ENCODE data around the gene ADAMTS17.
"Not testable (repeated sequence)": the region's sequence is repeated elsewhere in the genome, so short reads cannot be mapped to it uniquely, and the experiment has no call there.

Gene ADAMTS17

DNA sequence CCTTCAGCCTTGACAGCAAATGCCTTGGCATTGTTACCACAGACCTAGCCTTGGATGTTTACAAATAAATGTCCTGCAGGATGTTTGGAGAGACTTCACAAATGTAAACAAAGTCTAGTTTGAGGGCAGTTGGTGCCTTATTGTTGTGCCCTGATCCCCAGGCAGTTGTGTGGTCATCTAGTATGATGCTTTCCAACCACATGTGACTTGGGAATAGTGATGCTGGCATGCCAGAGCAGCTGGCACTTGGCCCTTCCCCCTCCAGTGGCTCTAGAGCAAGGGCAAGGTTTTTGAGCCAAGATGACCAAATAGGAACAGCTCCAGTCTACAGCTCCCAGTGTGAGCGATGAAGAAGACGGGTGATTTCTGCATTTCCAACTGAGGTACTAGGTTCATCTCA lies 258.2 kb downstream of the ADAMTS17 start:
- no peak for DNase-seq (ENCODE audit: low read depth in 2 of 2)

DNA sequence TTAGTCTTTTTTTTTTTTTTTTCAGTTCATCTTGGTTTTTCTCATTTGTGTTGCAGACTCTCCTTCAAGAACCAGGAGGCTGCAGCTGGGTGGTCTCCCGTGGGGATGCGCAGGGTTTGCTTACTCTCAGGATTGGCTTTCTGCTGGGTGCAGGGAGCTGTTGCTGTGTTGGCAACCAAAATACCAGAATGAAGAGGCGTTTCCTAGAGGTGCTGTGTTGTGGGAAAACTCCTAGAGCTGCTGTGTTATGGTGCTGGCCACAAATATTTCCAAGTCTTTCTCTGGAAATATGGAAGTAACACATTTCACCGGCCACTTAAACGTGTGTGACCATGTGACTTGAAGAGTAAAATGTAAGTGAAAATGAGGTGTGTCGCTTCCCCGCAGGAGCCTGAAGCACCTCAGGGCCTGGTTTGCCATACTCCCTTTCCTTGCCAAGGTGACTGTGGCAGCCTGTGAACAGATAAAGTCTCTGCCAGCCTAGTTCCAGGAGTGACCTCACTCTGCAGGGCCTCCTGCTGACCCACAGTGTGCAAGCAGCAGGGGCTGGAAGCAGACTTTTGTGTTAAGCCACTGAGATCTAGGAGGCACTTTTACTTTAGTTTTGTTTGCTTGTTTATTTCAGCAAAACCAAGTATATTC lies 258.9 kb downstream of the ADAMTS17 start:
- no peak for DNase-seq (ENCODE audit: low read depth in 2 of 2)

DNA sequence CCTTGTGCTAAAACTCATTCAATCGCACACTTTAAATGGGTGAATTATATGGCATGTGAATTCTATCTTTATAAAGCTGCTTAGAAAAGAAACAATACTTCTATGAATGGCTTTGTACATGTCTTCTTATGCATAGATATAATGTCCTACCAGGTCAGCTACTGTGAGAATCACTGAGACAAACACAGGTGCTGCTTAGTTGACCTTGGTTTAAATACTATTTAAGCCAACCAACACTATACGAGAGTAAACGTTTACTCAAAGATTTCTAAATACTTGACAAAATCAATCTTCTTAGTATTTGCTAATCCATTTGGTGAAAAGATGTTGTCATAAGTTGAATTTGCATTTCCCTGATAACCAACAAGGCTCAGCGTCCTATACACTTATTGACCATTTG lies 260.3 kb downstream of the ADAMTS17 start:
- no peak for DNase-seq (ENCODE audit: low read depth in 2 of 2)

- no peak for DNase-seq (ENCODE audit: low read depth in 2 of 2)
Observed at GRCh38 chr15:100078511-100079220, 263.1 kb downstream of the ADAMTS17 start.

- DNase-seq (ENCODE audit: low read depth in 2 of 2) = no peak
Observed at GRCh38 chr15:100075229-100075628, 266.5 kb downstream of the ADAMTS17 start.

DNA sequence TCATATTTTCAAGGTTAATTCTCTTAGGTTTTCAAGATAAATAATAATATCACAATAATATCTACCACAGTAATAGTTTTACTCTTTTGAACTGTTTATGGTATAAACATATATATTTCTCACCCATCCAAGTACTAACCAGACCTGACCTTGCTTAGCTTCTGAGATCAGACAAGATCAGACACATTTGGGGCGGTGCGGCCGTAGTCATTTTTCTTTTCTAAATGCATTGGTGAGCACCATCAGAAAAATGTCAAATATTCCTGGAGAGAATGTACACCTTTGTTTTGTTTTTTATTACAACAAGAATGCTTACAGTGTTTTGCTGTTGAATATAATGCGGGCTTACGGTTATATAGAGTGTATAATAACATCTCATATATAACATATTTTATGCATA lies 267.8 kb downstream of the ADAMTS17 start:
- no peak for DNase-seq (ENCODE audit: low read depth in 2 of 2)

DNA sequence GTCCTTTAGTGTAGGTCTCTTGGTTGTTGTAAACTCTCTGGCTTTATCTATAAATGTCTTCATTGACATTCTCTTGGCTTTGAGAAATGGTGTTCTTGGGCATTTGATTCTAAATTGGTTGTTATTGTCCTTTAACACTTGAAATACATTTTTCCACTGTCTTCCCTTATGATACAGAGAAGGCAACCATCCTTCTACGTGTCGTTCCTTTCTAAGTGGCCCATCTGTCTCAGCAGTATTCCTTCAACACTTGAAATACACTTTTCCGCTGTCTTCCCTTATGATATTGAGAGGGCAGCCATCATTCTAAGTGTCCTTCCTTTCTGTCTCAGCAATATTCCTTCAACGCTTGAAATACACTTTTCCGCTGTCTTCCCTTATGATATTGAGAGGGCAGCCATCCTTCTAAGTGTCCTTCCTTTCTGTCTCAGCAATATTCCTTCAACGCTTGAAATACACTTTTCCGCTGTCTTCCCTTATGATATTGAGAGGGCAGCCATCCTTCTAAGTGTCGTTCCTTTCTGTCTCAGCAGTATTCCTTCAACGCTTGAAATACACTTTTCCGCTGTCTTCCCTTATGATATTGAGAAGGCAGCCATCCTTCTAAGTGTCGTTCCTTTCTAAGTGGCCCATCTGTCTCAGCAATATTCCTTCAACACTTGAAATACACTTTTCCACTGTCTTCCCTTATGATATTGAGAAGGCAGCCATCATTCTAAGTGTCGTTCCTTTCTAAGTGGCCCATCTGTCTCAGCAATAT lies 275.1 kb downstream of the ADAMTS17 start:
- not testable (repeated sequence) for DNase-seq (ENCODE audit: low read depth in 2 of 2)

DNA sequence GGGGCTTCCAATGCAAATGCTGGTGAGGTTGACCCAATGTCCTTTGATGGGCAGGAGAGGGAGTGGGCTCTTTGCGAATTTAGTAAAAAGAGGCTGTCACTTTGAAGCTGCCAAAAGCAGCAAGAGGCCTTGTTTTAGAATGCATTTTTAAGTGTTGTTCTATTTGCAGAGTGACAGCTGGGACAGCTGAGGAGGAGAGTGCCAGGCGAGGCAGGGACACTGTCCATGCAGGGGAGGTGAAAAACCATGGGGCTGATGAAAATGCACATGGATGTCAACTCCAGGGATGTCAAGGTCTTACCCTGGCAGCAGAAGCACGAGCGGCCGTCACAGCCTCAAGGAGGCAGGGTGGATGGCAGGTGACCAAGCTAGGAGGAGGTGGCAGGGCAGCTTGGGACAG lies 279.8 kb downstream of the ADAMTS17 start:
- no peak for DNase-seq (ENCODE audit: low read depth in 2 of 2)

GRCh38 chr15:100060276-100060926 lies 281.4 kb downstream of the ADAMTS17 start:
- DNase-seq (ENCODE audit: low read depth in 2 of 2) = peak; percentile 15 to 24

- DNase-seq (ENCODE audit: low read depth in 2 of 2) = no peak
Observed at GRCh38 chr15:100059521-100059920, 282.3 kb downstream of the ADAMTS17 start.

GRCh38 chr15:100059094-100059493 lies 282.7 kb downstream of the ADAMTS17 start:
- DNase-seq (ENCODE audit: low read depth in 2 of 2) = no peak

DNA sequence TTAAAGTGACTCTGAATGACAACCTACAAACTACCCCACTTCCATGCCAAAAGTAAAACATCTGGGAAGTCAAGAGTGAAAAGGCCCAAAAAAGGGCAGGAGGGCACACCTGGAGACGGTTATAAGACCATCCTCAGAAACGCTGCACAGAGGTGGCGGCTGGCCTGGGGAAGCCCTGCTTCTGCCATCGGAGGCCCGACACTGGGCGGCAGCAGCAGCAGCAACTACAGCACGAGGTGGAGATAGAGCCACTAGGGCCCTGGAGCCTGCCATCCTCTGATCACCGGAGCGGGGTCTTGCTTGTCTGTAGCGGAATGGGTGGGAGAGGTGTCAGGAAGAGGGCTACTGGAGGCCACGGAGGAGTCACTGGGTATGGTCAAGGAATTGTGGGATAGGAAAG lies 283.3 kb downstream of the ADAMTS17 start:
- DNase-seq (ENCODE audit: low read depth in 2 of 2) = no peak

DNA sequence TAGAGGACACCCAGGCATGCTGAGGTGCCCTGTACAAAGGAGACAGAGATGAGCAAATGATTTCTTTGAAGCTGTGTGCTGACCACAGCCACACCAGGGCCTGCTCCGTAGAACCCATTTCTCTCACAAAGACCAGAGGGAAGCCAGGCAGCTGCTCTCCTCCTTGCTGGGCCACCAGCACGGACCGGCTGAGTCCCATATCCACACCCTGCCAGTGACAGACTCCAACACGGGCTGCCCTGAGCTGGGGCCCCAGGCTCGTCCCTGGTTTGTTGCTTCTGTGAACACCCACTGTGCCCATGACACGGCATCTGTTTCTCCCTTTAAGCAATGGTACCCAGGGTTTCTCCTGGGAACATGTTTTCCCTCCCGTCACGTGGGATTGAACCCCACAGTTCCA lies 284.5 kb downstream of the ADAMTS17 start:
- no peak for DNase-seq (ENCODE audit: low read depth in 2 of 2)

GRCh38 chr15:100056411-100057072 lies 285.2 kb downstream of the ADAMTS17 start:
- no peak for DNase-seq (ENCODE audit: low read depth in 2 of 2)

DNA sequence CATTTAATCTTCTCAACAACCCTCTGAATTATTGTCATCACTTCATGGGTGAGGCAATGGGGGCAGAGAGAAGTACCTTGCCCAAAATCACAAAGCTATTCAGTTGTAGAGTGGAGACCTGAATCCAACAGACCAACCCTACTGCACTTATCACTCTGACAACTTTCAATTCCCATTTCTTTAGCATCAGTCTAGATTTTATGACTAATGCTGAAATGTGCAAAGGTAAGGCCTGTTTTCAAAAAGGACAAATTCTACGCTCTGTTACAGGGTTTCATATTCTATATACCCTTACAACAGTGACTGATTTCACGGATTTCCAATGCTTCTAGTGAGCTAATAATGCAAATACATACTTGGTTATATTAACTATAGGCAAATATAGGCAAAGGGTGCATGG lies 286.0 kb downstream of the ADAMTS17 start:
- no peak for DNase-seq (ENCODE audit: low read depth in 2 of 2)

DNA sequence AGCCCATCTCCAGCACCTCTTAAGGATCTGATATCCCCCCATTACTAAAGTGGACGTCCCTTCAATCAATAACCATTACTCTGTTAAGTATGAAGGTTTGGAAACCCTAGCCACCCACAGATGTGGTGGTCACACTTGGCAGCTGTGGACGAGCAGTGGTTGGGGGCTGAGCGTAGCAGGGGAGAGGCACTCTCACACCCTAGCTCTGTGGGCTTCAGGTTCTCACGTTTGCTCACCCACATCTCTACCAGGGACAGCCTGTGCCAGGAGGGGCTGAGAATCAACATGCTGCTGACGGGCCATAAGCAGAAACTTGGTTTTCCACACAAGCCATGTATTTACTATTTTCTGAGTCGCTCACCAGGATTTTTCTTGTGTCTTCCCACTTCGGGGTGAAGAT lies 287.2 kb downstream of the ADAMTS17 start:
- no peak for DNase-seq (ENCODE audit: low read depth in 2 of 2)

DNA sequence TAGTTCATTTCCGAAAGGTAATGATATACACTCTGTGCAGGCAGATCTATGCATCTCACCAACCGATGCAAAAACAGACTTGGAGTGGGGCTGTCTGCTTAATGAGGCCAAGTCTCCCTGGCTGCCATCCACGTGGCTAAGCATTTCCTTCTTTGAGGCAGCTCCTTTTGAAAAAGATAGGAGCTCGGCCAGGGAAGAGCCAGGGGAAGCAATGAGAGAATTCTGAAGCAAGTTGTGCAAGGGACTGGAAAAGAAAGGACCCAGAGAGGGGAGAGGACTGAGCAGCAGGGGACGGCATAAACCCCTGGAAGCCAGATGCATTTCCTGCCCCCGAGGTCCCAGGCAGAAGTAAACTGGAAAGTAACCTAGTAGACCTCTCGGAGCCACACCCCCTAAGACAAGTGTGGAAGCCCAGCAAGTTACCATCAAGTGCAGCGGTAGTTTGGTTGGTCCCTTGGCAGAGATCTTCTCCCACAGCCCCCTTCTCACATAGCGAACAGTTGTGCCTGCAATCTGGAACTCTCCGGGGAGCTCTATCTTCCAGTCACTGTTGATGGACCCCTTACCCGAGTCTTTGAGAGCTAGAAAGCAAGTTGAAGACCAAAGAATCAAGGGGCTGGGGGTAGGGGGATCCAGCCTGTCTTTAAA lies 288.2 kb downstream of the ADAMTS17 start:
- no peak for DNase-seq (ENCODE audit: low read depth in 2 of 2)

GRCh38 chr15:100052716-100053473 lies 288.9 kb downstream of the ADAMTS17 start:
- no peak for DNase-seq (ENCODE audit: low read depth in 2 of 2)

DNA sequence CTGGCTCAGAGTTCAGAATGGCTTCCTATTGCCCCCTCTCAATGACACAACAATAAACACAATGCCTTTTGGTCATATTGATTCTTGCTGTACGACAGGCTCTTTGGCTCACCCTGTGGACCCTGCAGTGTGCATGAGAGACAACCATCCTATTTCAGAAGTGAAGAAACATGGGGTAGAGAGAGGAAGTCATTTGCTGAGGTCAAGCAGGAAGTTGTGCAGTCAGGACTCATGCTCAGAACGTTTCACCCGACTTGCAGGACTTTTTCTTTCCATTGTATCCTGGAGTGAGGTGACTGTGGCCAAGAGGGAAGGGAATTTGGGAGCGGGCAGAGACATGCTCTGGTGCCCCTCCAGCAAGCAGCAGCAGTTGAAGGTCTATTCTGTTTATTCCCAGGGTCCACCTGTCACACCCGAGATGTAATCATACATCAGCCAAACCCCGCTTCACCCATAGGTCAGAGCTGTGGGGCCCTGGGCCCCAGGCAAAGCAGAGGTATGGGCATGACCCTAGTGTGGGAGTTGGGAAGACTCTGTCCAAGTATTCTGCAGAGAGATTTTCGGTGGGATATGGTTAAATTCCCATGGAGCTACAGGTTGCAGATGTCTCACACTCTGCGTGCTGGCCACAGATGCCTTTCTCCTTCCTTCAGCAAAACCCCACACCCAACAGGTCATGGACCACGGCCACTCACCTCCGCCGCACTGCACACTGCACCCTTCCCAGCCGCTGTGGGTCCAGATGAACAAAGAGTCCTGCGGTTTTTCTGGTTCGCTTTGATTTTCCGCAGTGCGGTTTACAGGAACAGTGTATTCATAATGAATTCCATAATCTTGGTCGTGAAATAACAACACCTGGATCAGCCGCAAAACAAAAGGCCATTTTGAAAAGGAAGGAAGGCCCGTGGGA lies 290.6 kb downstream of the ADAMTS17 start:
- DNase-seq (ENCODE audit: low read depth in 2 of 2) = no peak

Measured in fibroblast of skin of left biceps (primary cell).